Fibroblast of villous mesenchyme (primary cell): ENCODE measurements around the gene PLPPR1. TPM values are rescaled to one million over a fixed set of nuclear protein-coding genes. Genes with fewer than 3 reads are reported as not detected.

Experiments used
- DNase-seq: peaks from one replicate; pipeline ENCODE4 v3.0.0-alpha.2; 2010; ENCODE audit warnings: low read depth
- H3K4me3 ChIP-seq: 2 replicates; pipeline ENCODE4 v1.5.1; 2011; ENCODE audit warnings: low read depth, mild to moderate bottlenecking, low read length
- total RNA-seq: library from RNA; depleted of rRNA; stranded (reverse); fragments of >200 nt; gene quantifications from 2 replicates; pipeline ENCODE4 v1.2.3, GENCODE V29; 2012
- TF ChIP-seq, protein P1 (sequence below): IDR thresholded peaks from 2 replicates; pipeline ENCODE4 v1.5.1; 2012; ENCODE audit warnings: low read depth, mild to moderate bottlenecking, low read length; ENCODE audit not compliant: insufficient read depth

The PLPPR1 gene
- total RNA-seq, 1 donor, result not detected

GRCh38 chr9:101235105-101235866, 206.8 kb downstream of the PLPPR1 start:
- no peak overlapping the region for H3K4me3 ChIP-seq
- DNase-seq, result peak; percentile 2
- TF ChIP-seq, protein P1, sequence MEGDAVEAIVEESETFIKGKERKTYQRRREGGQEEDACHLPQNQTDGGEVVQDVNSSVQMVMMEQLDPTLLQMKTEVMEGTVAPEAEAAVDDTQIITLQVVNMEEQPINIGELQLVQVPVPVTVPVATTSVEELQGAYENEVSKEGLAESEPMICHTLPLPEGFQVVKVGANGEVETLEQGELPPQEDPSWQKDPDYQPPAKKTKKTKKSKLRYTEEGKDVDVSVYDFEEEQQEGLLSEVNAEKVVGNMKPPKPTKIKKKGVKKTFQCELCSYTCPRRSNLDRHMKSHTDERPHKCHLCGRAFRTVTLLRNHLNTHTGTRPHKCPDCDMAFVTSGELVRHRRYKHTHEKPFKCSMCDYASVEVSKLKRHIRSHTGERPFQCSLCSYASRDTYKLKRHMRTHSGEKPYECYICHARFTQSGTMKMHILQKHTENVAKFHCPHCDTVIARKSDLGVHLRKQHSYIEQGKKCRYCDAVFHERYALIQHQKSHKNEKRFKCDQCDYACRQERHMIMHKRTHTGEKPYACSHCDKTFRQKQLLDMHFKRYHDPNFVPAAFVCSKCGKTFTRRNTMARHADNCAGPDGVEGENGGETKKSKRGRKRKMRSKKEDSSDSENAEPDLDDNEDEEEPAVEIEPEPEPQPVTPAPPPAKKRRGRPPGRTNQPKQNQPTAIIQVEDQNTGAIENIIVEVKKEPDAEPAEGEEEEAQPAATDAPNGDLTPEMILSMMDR, result peak; percentile 16

DNA sequence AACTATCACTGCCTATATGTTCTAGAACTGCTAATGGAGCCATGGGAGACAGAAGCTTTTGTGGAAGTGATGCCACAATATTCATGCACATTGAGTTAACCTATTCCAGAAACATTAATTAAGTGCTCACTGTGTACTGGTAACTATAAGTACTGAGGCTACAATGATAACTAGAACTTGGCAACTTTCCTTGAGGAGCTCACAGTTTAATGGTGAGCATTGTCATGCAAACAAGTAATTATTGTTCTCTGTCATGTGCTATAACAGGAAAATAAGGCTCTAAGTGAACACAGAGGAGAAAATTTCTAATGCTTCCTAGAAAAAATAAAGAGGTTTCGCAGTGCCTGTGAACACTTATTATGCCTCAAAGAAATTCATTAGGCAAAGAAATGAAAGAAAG, 214.1 kb downstream of the PLPPR1 start:
- DNase-seq, result no peak
- no peak overlapping the region for H3K4me3 ChIP-seq
- TF ChIP-seq, protein P1, result no peak

DNA sequence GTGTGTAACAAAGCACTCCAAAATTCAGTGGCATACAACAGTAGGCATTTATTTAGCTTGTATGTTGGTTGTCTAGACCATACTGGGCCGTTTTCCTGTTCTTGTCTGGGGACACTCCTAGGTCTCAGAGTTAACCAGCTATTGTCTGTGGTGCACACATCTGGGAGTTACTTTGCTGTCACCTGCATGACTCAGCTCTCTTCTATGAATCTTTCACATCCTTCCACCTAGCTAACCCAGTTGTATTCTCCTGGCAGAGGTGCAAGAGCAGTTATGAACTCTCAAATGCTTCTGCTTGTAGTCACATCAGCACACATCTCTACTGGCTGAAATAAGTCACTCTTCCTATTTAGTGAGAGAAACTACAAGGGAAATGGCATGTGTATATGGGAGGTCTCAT, 218.2 kb downstream of the PLPPR1 start:
- no peak for DNase-seq
- TF ChIP-seq, protein P1, result no peak
- no peak overlapping the region for H3K4me3 ChIP-seq

DNA sequence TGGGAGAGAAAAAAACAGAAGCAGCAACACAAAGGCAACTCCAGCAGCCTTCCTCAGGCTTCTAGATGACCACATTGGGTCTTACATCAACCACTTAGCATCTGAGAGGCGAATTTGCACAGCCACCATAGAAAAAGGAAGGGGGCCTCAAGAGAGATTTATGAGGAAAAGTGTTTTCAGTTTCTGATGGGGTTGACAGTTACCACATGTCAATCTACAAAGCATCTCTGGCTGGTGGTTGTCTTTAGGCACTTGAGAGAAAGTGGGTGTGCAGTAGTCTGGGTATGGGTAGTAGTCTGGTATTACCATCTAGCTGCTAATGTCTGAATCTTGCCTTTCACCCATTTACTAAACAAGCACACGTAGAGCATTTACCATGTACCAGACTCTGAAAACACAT, 218.8 kb downstream of the PLPPR1 start:
- DNase-seq, result no peak
- no peak overlapping the region for H3K4me3 ChIP-seq
- TF ChIP-seq, protein P1, result no peak

GRCh38 chr9:101254733-101255433, 226.4 kb downstream of the PLPPR1 start:
- no peak for DNase-seq
- no peak overlapping the region for H3K4me3 ChIP-seq
- TF ChIP-seq, protein P1, result no peak

- TF ChIP-seq, protein P1, result no peak
- no peak for DNase-seq
- no peak overlapping the region for H3K4me3 ChIP-seq
Measured at GRCh38 chr9:101264727-101265126, 236.2 kb downstream of the PLPPR1 start.
